B cell (primary cell): ENCODE measurements around the gene DYNLL1. TPM values are rescaled to one million over a fixed set of nuclear protein-coding genes. Genes with fewer than 3 reads are reported as not detected.

ENCODE experiments used
- ATAC-seq: fragments of 200-7000 bp; cut with Tn5 transposase; one replicate; pipeline ENCODE4 v1.10.0; 2021; ENCODE audit warnings: low read depth, mild to moderate bottlenecking, moderate number of reproducible peaks, moderate library complexity
- CTCF ChIA-PET: fragments of 350-600 bp; sonication (Branson Sonifier 250); formaldehyde crosslinking; loops from one replicate; lab custom pipeline; 2021; ENCODE audit warnings: antibody characterized with exemption, inconsistent platforms; lab: Charles Lee
- POLR2A ChIA-PET: fragments of 350-600 bp; sonication (Branson Sonifier 250); formaldehyde crosslinking; loops from one replicate; lab custom pipeline; 2021; ENCODE audit warnings: antibody characterized with exemption; lab: Charles Lee
- DNase-seq: peaks from one replicate; pipeline ENCODE4 v3.0.0; 2013
- H2AFZ ChIP-seq: 2 replicates; pipeline ENCODE4 v1.6.1; 2012; ENCODE audit warnings: mild to moderate bottlenecking, low read depth, low read length; ENCODE audit not compliant: insufficient read depth, poor library complexity, severe bottlenecking
- H3K27ac ChIP-seq, 2 donors: 1 replicate in 1 of 2; 2 replicates in 1 of 2; pipeline ENCODE4 v1.5.1; 2012 to 2013; ENCODE audit warnings: low read length in 2 of 2, mild to moderate bottlenecking in 2 of 2, moderate library complexity in 1 of 2
- H3K27me3 ChIP-seq, 4 experiments: fragments of 200-600 bp in 1 of 4; sonication (generic) in 1 of 4; replicated peaks in 1 of 4; 1 replicate in 2 of 4; 2 replicates in 2 of 4; pipeline versions ENCODE4 v1.6.1 to v1.7.0; 2013 to 2016; ENCODE audit warnings: low read length in 3 of 4, mild to moderate bottlenecking in 2 of 4, mixed read lengths in 1 of 4, moderate library complexity in 1 of 4; ENCODE audit not compliant: insufficient read depth in 4 of 4, control insufficient read depth in 3 of 4; ENCODE audit errors: control extremely low read depth in 1 of 4
- H3K36me3 ChIP-seq, 2 experiments: replicated peaks in 1 of 2; 1 replicate in 1 of 2; 2 replicates in 1 of 2; pipeline versions ENCODE4 v1.6.1 to v1.7.1; 2013; ENCODE audit warnings: low read length in 1 of 2; ENCODE audit not compliant: insufficient read depth in 2 of 2, control insufficient read depth in 1 of 2; ENCODE audit errors: control extremely low read depth in 1 of 2, extremely low read depth in 1 of 2
- H3K4me1 ChIP-seq, 2 donors: fragments of 200-600 bp in 1 of 2; sonication (generic) in 1 of 2; 1 replicate in 1 of 2; 2 replicates in 1 of 2; pipeline versions ENCODE4 v1.5.1 to v1.6.1; 2013 to 2017; ENCODE audit warnings: low read length in 2 of 2; ENCODE audit not compliant: control insufficient read depth in 2 of 2, insufficient read depth in 2 of 2
- H3K4me2 ChIP-seq: replicated peaks from 2 replicates; pipeline ENCODE3; 2012; ENCODE audit warnings: mild to moderate bottlenecking, low read depth, low read length; ENCODE audit not compliant: poor library complexity, severe bottlenecking
- H3K4me3 ChIP-seq, 5 experiments: fragments of 200-600 bp in 1 of 5; sonication (generic) in 1 of 5; 1 replicate in 3 of 5; 2 replicates in 2 of 5; pipeline versions ENCODE4 v1.5.1 to v1.7.0; 2011 to 2016; ENCODE audit warnings: low read length in 4 of 5, mild to moderate bottlenecking in 4 of 5, low read depth in 2 of 5, control low read depth in 1 of 5, moderate library complexity in 1 of 5; ENCODE audit not compliant: insufficient read depth in 1 of 5; ENCODE audit errors: control extremely low read depth in 1 of 5, extremely low read depth in 1 of 5
- H3K79me2 ChIP-seq: fragments of 200-600 bp; sonication (generic); one replicate; pipeline ENCODE4 v1.6.0; 2016; ENCODE audit warnings: low read length; ENCODE audit not compliant: control insufficient read depth, insufficient read depth
- H3K9ac ChIP-seq: fragments of 200-600 bp; sonication (generic); 2 replicates; pipeline ENCODE4 v1.6.1; 2017; ENCODE audit warnings: mild to moderate bottlenecking, low read length, moderate library complexity
- H3K9me3 ChIP-seq, 3 donors: one replicate each; pipeline versions ENCODE4 v1.6.1 to v1.7.1; 2013; ENCODE audit warnings: low read length in 2 of 3; ENCODE audit not compliant: control insufficient read depth in 2 of 3, insufficient read depth in 1 of 3; ENCODE audit errors: control extremely low read depth in 1 of 3
- H4K20me1 ChIP-seq: 2 replicates; pipeline ENCODE4 v1.6.0; 2012; ENCODE audit warnings: mild to moderate bottlenecking, low read length; ENCODE audit not compliant: insufficient read depth, control insufficient read depth, poor library complexity, severe bottlenecking
- H3K27ac Mint-ChIP-seq: one replicate; pipeline ENCODE4 v1.8.0; 2021; ENCODE audit warnings: mixed read lengths
- H3K27me3 Mint-ChIP-seq: one replicate; pipeline ENCODE4 v1.8.0; 2021; ENCODE audit warnings: mixed read lengths
- H3K4me1 Mint-ChIP-seq: one replicate; pipeline ENCODE4 v1.8.0; 2021; ENCODE audit warnings: mixed read lengths
- H3K4me3 Mint-ChIP-seq: one replicate; pipeline ENCODE4 v1.8.0; 2021; ENCODE audit warnings: mixed read lengths
- H3K9me3 Mint-ChIP-seq: one replicate; pipeline ENCODE4 v1.8.0; 2022; ENCODE audit warnings: mixed read lengths; ENCODE audit not compliant: insufficient read depth
- CTCF ChIP-seq: fragments of 200-600 bp; IDR thresholded peaks from one replicate; pipeline ENCODE4 v1.8.0; 2022; ENCODE audit warnings: antibody characterized with exemption, mild to moderate bottlenecking
- EZH2 ChIP-seq: IDR thresholded peaks from 2 replicates; pipeline ENCODE4 v1.6.1; 2012; ENCODE audit warnings: borderline replicate concordance, low read depth, mild to moderate bottlenecking, moderate library complexity, low read length; ENCODE audit not compliant: insufficient read depth, poor library complexity, severe bottlenecking
- WGBS: methylation state at CpG from one replicate; pipeline ENCODE4 v1.1.5; 2013; ENCODE audit warnings: missing lambda C conversion rate; ENCODE audit not compliant: insufficient coverage; 5-methylcytosine and 5-hydroxymethylcytosine counted together
- intact Hi-C: fragments of 100-400 bp; cut with micrococcal nuclease; formaldehyde crosslinking; loops from one replicate; pipeline ENCODE4 v1.10.0; 2022
- polyA plus RNA-seq: library from polyadenylated mRNA; depleted of rRNA; stranded (reverse); fragments of >200 nt; gene quantifications from 2 replicates; pipeline ENCODE4 v1.2.3, GENCODE V29; 2012
- total RNA-seq, 2 donors: library from RNA; stranded (reverse); fragments of 120-200 nt in 1 of 2; gene quantifications; 1 replicate in 1 of 2; 2 replicates in 1 of 2; pipeline versions ENCODE4 v1.2.3 to v1.2.4, GENCODE V29; 2013 to 2022

Gene DYNLL1
- total and polyA plus RNA-seq, 2 donors (not counting 1 experiment from before 2014, with no cell fraction given): 116 to 132 TPM

- no peak overlapping the region for H3K4me2 ChIP-seq
- Mint-ChIP-seq H3K27ac (no peak overlapping the region), H3K27me3 (no peaks in the 10 kb centered on the region), H3K9me3 (no peaks in the 10 kb centered on the region), H3K4me3 (no peak overlapping the region), H3K4me1 (peaks cover 11% of the 10 kb centered on the region)
- 90% methylated on average over 3 of the region's 3 CpGs for WGBS
- peaks cover 6 to 29% of the 10 kb centered on the region in 2 experiments for H3K36me3 ChIP-seq
- H3K79me2 ChIP-seq: peaks cover 52% of the 10 kb centered on the region
- peaks cover 0 to 4% of the 10 kb centered on the region in 2 donors for H3K4me1 ChIP-seq
- no peak overlapping the region for H2AFZ ChIP-seq
- TF ChIP-seq EZH2 (no peak), CTCF (no peak)
- CTCF ChIA-PET: interaction anchor here (0.5 to 5.9 kb wide), 6 partner anchors 12 to 213 kb away, joined by 4 to 39 read pairs (median 6); partner anchors contain the start of gene COX6A1
- no peaks in the 10 kb centered on the region for H3K27me3 ChIP-seq
- intact Hi-C loops: no loop called here
- H4K20me1 ChIP-seq: peaks cover 26% of the 10 kb centered on the region
- H3K9me3 ChIP-seq: no peaks in the 10 kb centered on the region
- no peak overlapping the region for H3K27ac ChIP-seq
- no peak overlapping the region for H3K4me3 ChIP-seq
- DNase-seq (no peak), ATAC-seq (no peak)
- POLR2A ChIA-PET: no interaction called here
- H3K9ac ChIP-seq: no peak overlapping the region
These were observed 42.7 kb upstream of the DYNLL1 start for GRCh38 chr12:120453060-120453750.

GRCh38 chr12:120453977-120454376, 41.9 kb upstream of the DYNLL1 start:
- Mint-ChIP-seq H3K27ac (no peak overlapping the region), H3K4me1 (peaks cover 11% of the 10 kb centered on the region), H3K9me3 (no peaks in the 10 kb centered on the region), H3K4me3 (no peak overlapping the region), H3K27me3 (no peaks in the 10 kb centered on the region)
- peak; percentile 76 for ATAC-seq
- DNase-seq: peak; percentile 47
- H3K27me3 ChIP-seq: no peaks in the 10 kb centered on the region
- intact Hi-C loops: no loop called here
- no peak overlapping the region for H3K27ac ChIP-seq
- H2AFZ ChIP-seq: no peak overlapping the region
- H3K79me2 ChIP-seq: peaks cover 45% of the 10 kb centered on the region
- peaks cover 11 to 36% of the 10 kb centered on the region in 2 experiments for H3K36me3 ChIP-seq
- ChIA-PET POLR2A (no interaction called here), CTCF (interaction anchor here (0.7 to 5.9 kb wide), 3 partner anchors 11 to 135 kb away, joined by 3 to 39 read pairs (median 4); no protein-coding TSS in a partner anchor)
- WGBS: 82% methylated on average over 2 of the region's 4 CpGs
- peak; percentile 81 for TF ChIP-seq CTCF
- TF ChIP-seq EZH2: no peak
- no peak overlapping the region for H3K9ac ChIP-seq
- H3K9me3 ChIP-seq: no peaks in the 10 kb centered on the region
- H3K4me2 ChIP-seq: no peak overlapping the region
- peaks cover 30% of the 10 kb centered on the region for H4K20me1 ChIP-seq
- H3K4me1 ChIP-seq: peaks cover 0 to 4% of the 10 kb centered on the region in 2 donors
- no peak overlapping the region for H3K4me3 ChIP-seq
